SH-SY5Y (cell line): ENCODE results near the gene SNORC.

Experiments
- GATA2 ChIP-seq: IDR thresholded peaks from 2 replicates; pipeline ENCODE4 v1.6.1; 2011; ENCODE audit warnings: mild to moderate bottlenecking, low read depth, low read length
- GATA3 ChIP-seq: IDR thresholded peaks from 2 replicates; pipeline ENCODE4 v1.6.1; 2011; ENCODE audit warnings: low read depth, mild to moderate bottlenecking, low read length, moderate library complexity

GRCh38 chr2:232838406-232838874, 31.6 kb upstream of the SNORC start:
- TF ChIP-seq GATA2: 0 out of 2 replicates have a peak, but pooled peaks have one; percentile 8
- no peak for TF ChIP-seq GATA3
